GM21576 (cell line): Measurements from ENCODE around the gene VAV2.
"Not testable (repeated sequence)": the region's sequence is repeated elsewhere in the genome, so short reads cannot be mapped to it uniquely, and the experiment has no call there.

Source experiments
- ATAC-seq: cut with Tn5 transposase; IDR thresholded peaks from one replicate; pipeline ENCODE4 v1.9.1; 2021; ENCODE audit warnings: mild to moderate bottlenecking, moderate library complexity; ENCODE audit not compliant: unreplicated experiment

The VAV2 gene

GRCh38 chr9:133760713-133761290, 231.3 kb downstream of the VAV2 start:
- no peak for ATAC-seq

GRCh38 chr9:133759946-133760345, 232.2 kb downstream of the VAV2 start:
- ATAC-seq = no peak

- ATAC-seq = no peak
These were observed 232.8 kb downstream of the VAV2 start for GRCh38 chr9:133759146-133759900.

- ATAC-seq = no peak
These were observed 233.9 kb downstream of the VAV2 start for GRCh38 chr9:133758228-133758627.

- ATAC-seq = no peak
These were observed 237.4 kb downstream of the VAV2 start for GRCh38 chr9:133754688-133755227.

GRCh38 chr9:133754187-133754586, 237.9 kb downstream of the VAV2 start:
- no peak for ATAC-seq

- ATAC-seq = no peak
These were observed 239.2 kb downstream of the VAV2 start for GRCh38 chr9:133752739-133753446.

GRCh38 chr9:133750982-133751649, 241.0 kb downstream of the VAV2 start:
- no peak for ATAC-seq

- no peak for ATAC-seq
These were observed 244.8 kb downstream of the VAV2 start for GRCh38 chr9:133747309-133747708.

GRCh38 chr9:133744528-133744927, 247.6 kb downstream of the VAV2 start:
- not testable (repeated sequence) for ATAC-seq

GRCh38 chr9:133742849-133743444, 249.2 kb downstream of the VAV2 start:
- ATAC-seq = peak; percentile 68

GRCh38 chr9:133742251-133742650, 249.9 kb downstream of the VAV2 start:
- ATAC-seq = no peak

- no peak for ATAC-seq
These were observed 250.4 kb downstream of the VAV2 start for GRCh38 chr9:133741716-133742115.

GRCh38 chr9:133740911-133741310, 251.2 kb downstream of the VAV2 start:
- no peak for ATAC-seq

GRCh38 chr9:133739408-133740280, 252.5 kb downstream of the VAV2 start:
- no peak for ATAC-seq

GRCh38 chr9:133738640-133739225, 253.4 kb downstream of the VAV2 start:
- ATAC-seq = no peak

GRCh38 chr9:133737774-133738639, 254.1 kb downstream of the VAV2 start, which contains the start of gene SARDH:
Gene SARDH (minus strand): TSS chr9:133738352. CDS start chr9:133734173, 4,179 bp downstream.
- ATAC-seq = no peak

- no peak for ATAC-seq
These were observed 254.9 kb downstream of the VAV2 start for GRCh38 chr9:133737071-133737773.
